SK-N-MC (cell line): ENCODE measurements around the gene SORBS1.

ENCODE experiments used
- DNase-seq: peaks from one replicate; pipeline ENCODE4 v3.0.0-alpha.2; 2011; ENCODE audit warnings: low read depth, low spot score
- H3K27ac ChIP-seq: fragments of 200-600 bp; sonication (generic); 2 replicates; pipeline ENCODE4 v1.5.1; 2016; ENCODE audit warnings: mixed run types
- H3K36me3 ChIP-seq: fragments of 200-600 bp; sonication (generic); 2 replicates; pipeline ENCODE4 v1.6.1; 2017; ENCODE audit warnings: antibody characterized with exemption, low read length, mixed read lengths; ENCODE audit not compliant: insufficient read depth
- H3K4me3 ChIP-seq: fragments of 200-600 bp; sonication (generic); 2 replicates; pipeline ENCODE4 v1.5.1; 2016
- H3K9ac ChIP-seq: fragments of 200-600 bp; sonication (generic); 2 replicates; pipeline ENCODE4 v1.8.0; 2017; ENCODE audit warnings: mixed run types, mixed read lengths; ENCODE audit not compliant: insufficient read length
- H3K9me3 ChIP-seq: fragments of 200-600 bp; sonication (generic); 2 replicates; pipeline ENCODE4 v1.6.1; 2017; ENCODE audit warnings: low read depth, mild to moderate bottlenecking, antibody characterized with exemption, low read length, moderate library complexity, mixed read lengths
- EZH2 ChIP-seq: fragments of 200-600 bp; sonication (generic); IDR thresholded peaks from one replicate; pipeline ENCODE4 v1.6.1; 2017; ENCODE audit warnings: antibody characterized with exemption
- FOXP2 ChIP-seq: optimal IDR thresholded peaks from 2 replicates; pipeline ENCODE3; 2011; ENCODE audit warnings: mild to moderate bottlenecking, moderate library complexity; ENCODE audit not compliant: insufficient read depth; ENCODE audit errors: extremely low read length, control extremely low read depth
- POLR2AphosphoS5 ChIP-seq: IDR thresholded peaks from 2 replicates; pipeline ENCODE4 v1.6.1; 2012; ENCODE audit warnings: mild to moderate bottlenecking, low read depth, low read length, borderline replicate concordance

The SORBS1 gene

DNA sequence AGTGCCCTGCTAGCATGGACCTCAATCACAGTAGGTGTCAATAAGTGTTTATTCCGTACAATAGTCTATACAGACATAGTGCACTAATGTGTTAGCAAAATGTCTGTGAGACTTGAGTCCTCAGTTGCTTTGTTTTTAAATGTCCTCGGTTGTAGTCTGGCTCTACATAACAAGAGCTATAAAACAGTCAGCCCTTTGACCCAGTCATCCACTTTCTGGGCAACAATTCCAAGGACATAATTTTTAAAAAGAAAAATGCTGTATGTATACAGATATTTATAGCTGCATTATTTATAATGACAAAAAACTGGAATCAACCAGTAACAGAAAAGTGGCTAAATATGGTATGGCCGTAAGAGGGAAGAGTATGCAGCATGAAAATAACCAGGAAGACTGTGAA is 267.5 kb downstream of the SORBS1 start:
- H3K36me3 ChIP-seq: no peaks in the 10 kb centered on the region
- H3K27ac ChIP-seq: no peak overlapping the region
- no peak overlapping the region for H3K4me3 ChIP-seq
- no peak for TF ChIP-seq FOXP2
- no peak for TF ChIP-seq EZH2
- TF ChIP-seq POLR2AphosphoS5: no peak
- no peaks in the 10 kb centered on the region for H3K9me3 ChIP-seq
- DNase-seq: no peak
- H3K9ac ChIP-seq: no peak overlapping the region

DNA sequence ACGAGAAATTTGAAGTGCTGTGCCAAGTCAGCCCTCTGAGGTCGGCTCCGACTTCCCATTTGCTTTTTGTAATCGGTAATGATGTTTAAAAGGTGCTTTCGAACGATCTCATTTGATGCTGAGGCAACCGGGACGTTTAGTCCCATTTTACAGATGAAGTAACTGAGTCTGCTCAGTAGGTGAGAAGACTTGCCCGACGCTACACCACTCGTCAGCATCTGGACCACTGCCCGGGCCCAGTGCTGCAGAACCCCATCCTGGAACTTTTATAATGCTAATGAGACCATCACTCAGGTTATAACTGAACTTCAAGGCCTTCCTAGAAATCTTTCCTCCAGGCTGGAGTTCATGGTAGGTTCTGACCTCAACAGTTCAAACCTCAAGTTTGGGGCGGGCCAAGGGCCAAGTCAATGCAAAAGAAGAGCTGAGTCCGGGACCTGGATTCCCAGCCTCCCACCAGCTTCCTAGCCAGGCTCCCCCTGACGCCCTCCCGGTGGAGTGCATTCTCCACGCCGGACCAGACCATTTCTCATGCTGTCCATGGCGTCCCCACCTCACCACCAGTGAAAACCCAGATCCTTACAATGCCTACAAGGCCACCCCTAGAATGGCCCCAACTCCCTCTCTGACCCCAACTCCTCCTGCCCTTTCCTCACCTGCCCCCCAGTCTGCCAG is 269.7 kb downstream of the SORBS1 start:
- DNase-seq: no peak
- Histone ChIP-seq H3K27ac (no peak overlapping the region), H3K9me3 (no peaks in the 10 kb centered on the region), H3K9ac (no peak overlapping the region), H3K36me3 (no peaks in the 10 kb centered on the region), H3K4me3 (peak overlapping the region; percentile 47; the same call in 1 of the 2 replicates)
- no peak for TF ChIP-seq FOXP2

DNA sequence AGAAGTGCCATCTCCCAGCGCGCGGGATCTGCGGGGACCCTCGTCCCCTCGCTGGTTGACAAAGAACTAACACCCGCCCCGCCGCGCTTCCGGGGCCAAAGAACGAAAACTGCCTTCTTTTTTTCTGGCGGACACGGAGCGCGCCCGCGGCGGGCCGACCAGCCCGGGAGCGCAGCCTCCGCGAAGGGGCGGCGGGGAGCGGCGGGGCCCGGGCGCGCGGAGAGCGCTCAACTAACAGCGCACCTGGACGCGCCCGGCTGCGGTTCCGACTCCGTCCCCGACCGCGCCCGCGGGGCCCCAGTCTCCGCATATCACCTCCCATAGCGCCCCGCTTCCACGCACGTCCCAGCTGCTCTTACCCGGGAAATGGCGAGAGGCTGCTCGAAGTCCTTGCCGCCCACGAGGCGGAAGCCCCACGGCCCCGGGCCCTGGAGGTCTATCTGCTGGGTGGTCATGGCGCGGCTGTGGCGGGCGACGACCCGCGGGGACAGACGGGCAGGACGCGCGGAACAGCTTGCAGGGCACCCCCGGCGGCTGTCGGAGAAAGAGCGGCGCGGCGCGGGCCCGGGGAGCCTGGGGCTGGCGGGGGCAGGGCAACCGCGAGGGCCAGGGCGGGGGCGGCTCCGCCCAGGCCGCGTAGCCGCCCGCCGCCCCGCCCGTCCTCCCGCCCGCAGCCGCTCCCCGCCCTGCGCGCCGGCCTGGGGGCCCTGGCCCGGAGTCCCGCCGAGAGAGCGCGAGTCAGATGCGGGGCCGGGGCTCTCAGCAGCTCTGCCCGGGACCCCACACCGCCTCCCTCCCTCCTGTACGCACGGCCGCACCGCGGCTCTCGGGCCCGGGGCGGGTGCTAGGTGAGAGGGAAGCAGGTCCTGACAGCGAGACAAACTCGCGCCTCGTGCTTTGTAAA is 270.5 kb downstream of the SORBS1 start, which contains the start of gene PDLIM1:
Gene PDLIM1 (minus strand): TSS at position 543 of the 904 bp plus-strand sequence. CDS start 88 bp downstream, at position 455.
- DNase-seq: no peak
- no peak within 1 kb of the TSS for H3K27ac ChIP-seq
- TF ChIP-seq FOXP2: no peak
- TF ChIP-seq EZH2: no peak
- no peak for TF ChIP-seq POLR2AphosphoS5
- H3K9me3 ChIP-seq: no peaks in the 10 kb centered on the region
- H3K36me3 ChIP-seq: no peaks in the 10 kb centered on the region
- H3K9ac ChIP-seq: peak within 1 kb of the TSS; percentile 32
- H3K4me3 ChIP-seq: peak within 1 kb of the TSS; percentile 73

DNA sequence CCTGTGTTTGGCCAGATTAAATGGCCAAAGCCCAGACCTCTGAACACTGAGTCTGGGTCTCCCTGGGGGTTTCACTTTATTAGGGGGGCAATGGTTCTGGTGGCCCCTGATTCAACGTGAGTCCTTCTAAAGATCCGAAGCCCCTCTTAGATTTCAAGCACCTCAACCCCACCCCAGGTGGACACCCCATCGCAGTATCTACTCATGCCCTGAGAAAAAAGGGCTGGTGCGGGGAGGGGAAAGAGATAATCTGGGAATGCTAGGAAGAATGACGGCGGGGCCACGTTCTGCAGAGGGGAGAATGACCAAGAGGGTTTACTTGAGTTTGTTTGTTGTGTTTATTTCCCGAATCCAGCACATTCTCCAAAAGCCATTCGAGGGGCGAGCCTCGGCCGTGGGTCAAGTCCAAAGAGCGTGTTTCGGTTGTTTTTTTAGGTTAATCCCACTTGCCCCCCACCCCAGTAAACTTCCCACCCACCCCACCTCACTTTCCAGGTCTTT is 271.2 kb downstream of the SORBS1 start:
- no peak for DNase-seq
- H3K9me3 ChIP-seq: no peaks in the 10 kb centered on the region
- H3K9ac ChIP-seq: no peak overlapping the region
- TF ChIP-seq POLR2AphosphoS5 (no peak), EZH2 (no peak), FOXP2 (no peak)
- no peaks in the 10 kb centered on the region for H3K36me3 ChIP-seq
- H3K27ac ChIP-seq: no peak overlapping the region
- peak overlapping the region; percentile 73 for H3K4me3 ChIP-seq

DNA sequence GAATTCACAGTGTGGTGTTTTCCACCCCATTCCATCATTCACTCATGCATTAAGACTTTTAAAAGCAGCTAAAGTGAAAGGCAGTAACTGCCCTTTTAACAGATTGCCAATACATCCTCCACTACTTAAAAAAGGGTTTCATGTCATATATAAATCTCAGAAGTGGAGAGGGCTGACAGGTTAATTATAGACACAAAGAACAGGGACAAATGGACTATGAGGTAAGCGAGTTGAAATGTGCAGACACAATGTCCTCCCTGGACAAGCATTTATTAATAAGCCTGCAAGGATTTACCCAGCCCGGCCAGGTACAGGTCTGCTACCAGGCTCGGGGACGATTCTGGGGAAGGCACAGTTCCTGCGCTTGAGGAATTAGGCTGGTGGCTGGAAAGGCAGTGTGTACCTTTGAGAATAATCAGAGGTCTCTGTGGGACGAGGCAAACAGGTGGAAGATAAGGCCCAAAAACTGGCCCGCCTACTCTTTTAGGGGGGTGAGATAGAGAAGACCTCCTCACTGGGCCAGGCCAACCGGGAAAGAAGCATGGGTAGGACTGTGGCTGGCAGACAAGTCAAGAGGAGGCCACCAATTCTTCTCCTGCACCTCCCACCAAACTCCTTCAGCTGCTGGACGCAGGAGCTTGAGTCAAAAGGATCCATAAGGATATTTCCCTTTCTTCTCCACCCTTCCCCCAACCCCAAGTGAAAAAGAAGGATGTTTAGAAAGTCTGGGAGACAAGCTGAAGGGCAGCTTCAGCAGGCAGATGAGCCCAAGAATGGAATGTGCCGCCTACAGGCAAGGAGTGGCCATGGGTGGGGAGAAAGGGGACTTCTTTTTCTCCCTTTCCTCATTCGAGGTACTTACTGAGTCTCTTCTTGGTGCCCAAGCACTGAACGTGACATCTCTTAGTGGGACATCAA is 271.9 kb downstream of the SORBS1 start:
- DNase-seq: no peak
- Histone ChIP-seq H3K4me3 (no peak overlapping the region), H3K36me3 (no peaks in the 10 kb centered on the region), H3K9me3 (no peaks in the 10 kb centered on the region), H3K9ac (no peak overlapping the region), H3K27ac (no peak overlapping the region)
- TF ChIP-seq POLR2AphosphoS5 (no peak), EZH2 (no peak), FOXP2 (no peak)

DNA sequence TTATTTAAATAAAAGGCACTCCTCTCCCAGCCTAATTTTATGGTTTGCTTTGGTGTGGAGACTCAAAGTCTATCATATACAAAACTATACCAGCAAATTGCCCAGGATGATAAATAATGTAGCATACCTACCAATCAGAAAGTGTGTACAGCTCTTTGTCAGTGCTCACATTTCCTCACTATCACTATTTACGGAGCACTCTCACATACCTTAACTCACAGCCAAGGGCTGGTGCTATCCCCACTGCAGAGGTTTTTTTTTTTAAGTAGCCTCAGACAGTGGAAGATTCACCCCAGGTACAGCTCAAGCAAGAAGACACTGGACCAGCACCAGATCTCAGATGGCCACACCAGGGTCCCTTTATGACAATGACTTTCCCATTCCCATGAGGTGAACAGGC is 272.9 kb downstream of the SORBS1 start:
- H3K36me3 ChIP-seq: no peaks in the 10 kb centered on the region
- H3K27ac ChIP-seq: no peak overlapping the region
- H3K9me3 ChIP-seq: no peaks in the 10 kb centered on the region
- TF ChIP-seq POLR2AphosphoS5 (no peak), FOXP2 (no peak), EZH2 (no peak)
- H3K4me3 ChIP-seq: no peak overlapping the region
- DNase-seq: no peak
- H3K9ac ChIP-seq: no peak overlapping the region

DNA sequence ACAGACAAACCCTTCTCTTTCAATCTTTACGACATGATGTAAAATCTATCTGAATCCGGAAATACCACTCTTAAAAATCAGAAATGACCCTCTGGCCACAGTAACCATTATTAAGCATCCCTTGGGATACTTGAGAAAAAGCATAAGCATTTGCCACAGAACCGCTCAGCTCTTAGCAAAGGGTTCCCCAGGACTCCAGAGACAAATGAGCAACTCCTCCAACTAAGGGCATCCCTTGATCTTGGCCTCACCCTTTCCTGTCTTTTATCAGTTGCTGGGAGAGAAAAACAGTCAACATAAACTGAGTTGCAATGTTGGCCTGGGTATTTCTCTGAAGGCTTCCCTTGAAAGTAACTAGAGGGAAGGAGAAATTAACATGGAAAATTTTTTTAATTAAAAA is 273.9 kb downstream of the SORBS1 start:
- no peak overlapping the region for H3K4me3 ChIP-seq
- TF ChIP-seq POLR2AphosphoS5: no peak
- TF ChIP-seq EZH2: no peak
- H3K9me3 ChIP-seq: no peaks in the 10 kb centered on the region
- no peak for DNase-seq
- no peaks in the 10 kb centered on the region for H3K36me3 ChIP-seq
- H3K27ac ChIP-seq: no peak overlapping the region
- no peak overlapping the region for H3K9ac ChIP-seq

DNA sequence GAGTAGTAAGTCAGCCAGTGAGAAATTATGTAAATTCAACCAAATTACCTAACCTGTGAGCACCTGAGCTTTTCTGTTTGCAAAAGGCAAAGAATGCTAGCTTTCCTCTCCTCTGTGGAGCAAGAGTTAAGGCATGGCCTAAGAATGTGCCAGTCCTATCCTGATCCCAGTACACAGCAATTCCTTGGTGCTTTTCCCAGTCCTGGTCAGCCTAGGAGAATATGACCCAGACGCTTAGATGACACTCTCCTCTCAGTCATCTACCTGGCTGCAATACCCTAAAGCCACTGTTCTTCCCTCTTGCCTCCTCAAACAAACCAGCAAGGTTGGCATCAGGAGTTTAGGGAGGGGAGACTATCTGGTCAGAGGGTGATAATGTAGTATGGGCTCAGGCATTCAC is 274.5 kb downstream of the SORBS1 start:
- TF ChIP-seq FOXP2 (no peak), EZH2 (no peak), POLR2AphosphoS5 (no peak)
- H3K4me3 ChIP-seq: no peak overlapping the region
- no peak overlapping the region for H3K9ac ChIP-seq
- no peak overlapping the region for H3K27ac ChIP-seq
- no peaks in the 10 kb centered on the region for H3K36me3 ChIP-seq
- no peak for DNase-seq
- H3K9me3 ChIP-seq: no peaks in the 10 kb centered on the region
